Uterus (tissue), 2 donors: Measurements from ENCODE around the gene ASCL5.

Experiments
- POLR2A ChIP-seq, 2 donors: fragments of 450-650 bp; IDR thresholded peaks; one replicate each; pipeline ENCODE4 v1.6.1; 2016; ENCODE audit warnings: antibody characterized with exemption in 2 of 2, mild to moderate bottlenecking in 1 of 2, moderate library complexity in 1 of 2
- TF ChIP-seq, protein P1 (sequence below), 4 experiments: fragments of 200-600 bp in 2 of 4; fragments of 450-650 bp in 2 of 4; sonication (generic) in 2 of 4; IDR thresholded peaks; one replicate each; pipeline ENCODE4 v1.5.1; 2016 to 2019; ENCODE audit warnings: antibody characterized with exemption in 4 of 4, mild to moderate bottlenecking in 2 of 4, moderate library complexity in 1 of 4

DNA sequence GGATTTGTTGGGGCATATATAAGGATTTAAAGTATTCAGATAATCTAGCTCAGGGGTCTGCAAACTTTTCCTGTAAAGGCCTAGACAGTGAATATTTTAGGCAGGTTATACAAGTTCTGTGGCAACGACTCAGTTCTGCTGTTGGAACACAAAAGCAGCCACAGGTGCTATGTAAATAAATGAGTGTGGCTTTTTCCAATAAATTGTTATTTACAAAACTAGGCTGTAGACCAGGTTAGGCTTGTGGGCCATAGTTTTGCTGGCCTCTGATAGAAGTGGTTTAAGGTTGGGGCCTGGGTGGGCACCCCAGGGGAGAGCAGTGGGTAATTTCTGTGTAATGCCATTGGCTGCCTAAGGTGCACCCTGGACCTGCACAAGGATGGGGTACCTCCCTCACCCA is 46.8 kb upstream of the ASCL5 start:
- TF ChIP-seq, protein P1, sequence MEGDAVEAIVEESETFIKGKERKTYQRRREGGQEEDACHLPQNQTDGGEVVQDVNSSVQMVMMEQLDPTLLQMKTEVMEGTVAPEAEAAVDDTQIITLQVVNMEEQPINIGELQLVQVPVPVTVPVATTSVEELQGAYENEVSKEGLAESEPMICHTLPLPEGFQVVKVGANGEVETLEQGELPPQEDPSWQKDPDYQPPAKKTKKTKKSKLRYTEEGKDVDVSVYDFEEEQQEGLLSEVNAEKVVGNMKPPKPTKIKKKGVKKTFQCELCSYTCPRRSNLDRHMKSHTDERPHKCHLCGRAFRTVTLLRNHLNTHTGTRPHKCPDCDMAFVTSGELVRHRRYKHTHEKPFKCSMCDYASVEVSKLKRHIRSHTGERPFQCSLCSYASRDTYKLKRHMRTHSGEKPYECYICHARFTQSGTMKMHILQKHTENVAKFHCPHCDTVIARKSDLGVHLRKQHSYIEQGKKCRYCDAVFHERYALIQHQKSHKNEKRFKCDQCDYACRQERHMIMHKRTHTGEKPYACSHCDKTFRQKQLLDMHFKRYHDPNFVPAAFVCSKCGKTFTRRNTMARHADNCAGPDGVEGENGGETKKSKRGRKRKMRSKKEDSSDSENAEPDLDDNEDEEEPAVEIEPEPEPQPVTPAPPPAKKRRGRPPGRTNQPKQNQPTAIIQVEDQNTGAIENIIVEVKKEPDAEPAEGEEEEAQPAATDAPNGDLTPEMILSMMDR (IDR thresholded peaks at IDR 0.05), result no peak
- TF ChIP-seq POLR2A (IDR thresholded peaks at IDR 0.05), result no peak
